Lung (tissue), 12 donors: ENCODE measurements around the gene RPS2. TPM values are rescaled to one million over a fixed set of nuclear protein-coding genes. Genes with fewer than 3 reads are reported as not detected.

Experiments
- ATAC-seq: fragments of 200-7000 bp; cut with Tn5 transposase; one replicate; pipeline ENCODE4 v1.9.1; 2020; ENCODE audit warnings: moderate number of reproducible peaks; ENCODE audit not compliant: insufficient read depth, low FRiP score
- DNase-seq, 3 donors: peaks; one replicate each; pipeline ENCODE4 v3.0.0-alpha.2; 2013 to 2017
- H3K27ac ChIP-seq, 2 donors: one replicate each; pipeline ENCODE4 v1.5.1; 2013; ENCODE audit warnings: mild to moderate bottlenecking in 2 of 2, moderate library complexity in 2 of 2, control low read depth in 1 of 2, inconsistent platforms in 1 of 2, low read depth in 1 of 2, low read length in 1 of 2
- H3K27me3 ChIP-seq, 3 donors: one replicate each; pipeline ENCODE4 v1.5.1; 2013; ENCODE audit warnings: low read length in 2 of 3; ENCODE audit not compliant: control insufficient read depth in 3 of 3, insufficient read depth in 3 of 3
- H3K36me3 ChIP-seq, 4 donors: one replicate each; pipeline ENCODE4 v1.5.1; 2013; ENCODE audit warnings: low read length in 4 of 4, mild to moderate bottlenecking in 1 of 4, moderate library complexity in 1 of 4; ENCODE audit not compliant: control insufficient read depth in 4 of 4, insufficient read depth in 4 of 4
- H3K4me1 ChIP-seq, 5 donors: one replicate each; pipeline ENCODE4 v1.5.1; 2013; ENCODE audit warnings: low read length in 5 of 5, mild to moderate bottlenecking in 2 of 5, moderate library complexity in 1 of 5; ENCODE audit not compliant: control insufficient read depth in 5 of 5, insufficient read depth in 5 of 5
- H3K4me3 ChIP-seq: one replicate; pipeline ENCODE4 v1.5.1; 2013; ENCODE audit warnings: mild to moderate bottlenecking, control low read depth, moderate library complexity
- H3K9ac ChIP-seq, 2 donors: one replicate each; pipeline ENCODE4 v1.5.1; 2013; ENCODE audit warnings: low read length in 2 of 2, control low read depth in 1 of 2; ENCODE audit not compliant: insufficient read depth in 1 of 2
- H3K9me3 ChIP-seq, 4 donors: one replicate each; pipeline ENCODE4 v1.5.1; 2013; ENCODE audit warnings: low read length in 3 of 4, mild to moderate bottlenecking in 1 of 4, moderate library complexity in 1 of 4; ENCODE audit not compliant: control insufficient read depth in 4 of 4, insufficient read depth in 3 of 4
- CTCF ChIP-seq: IDR thresholded peaks from 2 replicates; pipeline ENCODE4 v1.5.1; 2012; ENCODE audit warnings: mild to moderate bottlenecking; ENCODE audit errors: control extremely low read depth, extremely low read depth
- WGBS, 2 donors: extraction: QIAGEN DNeasy Blood & Tissue Kit; methylation state at CpG; one replicate each; pipeline ENCODE4 v1.1.7; 2013; 5-methylcytosine and 5-hydroxymethylcytosine counted together
- polyA plus RNA-seq, 2 donors: library from polyadenylated mRNA; stranded (reverse); fragments of 200-250 nt; gene quantifications; one replicate each; pipeline ENCODE4 v1.2.1, GENCODE V29; 2013
- total RNA-seq, 2 donors: library from RNA; depleted of rRNA in 1 of 2; stranded (reverse); fragments of >200 nt in 1 of 2; gene quantifications; one replicate each; pipeline ENCODE4 v1.2.1, GENCODE V29; 2014 to 2021
- donor health status: control.
- donor health status: control.
- donor health status: Bipolar disorder and iron deficiency.
- donor health status: healthy.
- donor health status: DM: yes; HTN: yes; CAD: no.

RPS2 gene
- total and polyA plus RNA-seq, 4 donors: 1,331 to 5,214 (median 2,779) TPM

GRCh38 chr16:1975432-1976215 lies 11.0 kb upstream of the RPS2 start:
- WGBS, 2 donors: 94 to 96% methylated on average over 33 of the region's 33 CpGs
- DNase-seq (no peak), ATAC-seq (no peak)
- H3K4me1 ChIP-seq: peaks cover 0 to 14% (median 7%) of the 10 kb centered on the region in 5 donors
- H3K9ac ChIP-seq: no peak overlapping the region
- H3K4me3 ChIP-seq: no peak overlapping the region
- H3K27me3 ChIP-seq: peaks cover 0 to 21% (median 7%) of the 10 kb centered on the region in 3 donors
- H3K36me3 ChIP-seq: peaks cover 0 to 47% (median 20%) of the 10 kb centered on the region in 4 donors
- H3K9me3 ChIP-seq: peaks cover 0 to 24% (median 0%) of the 10 kb centered on the region in 4 donors
- TF ChIP-seq CTCF: no peak
- no peak overlapping the region for H3K27ac ChIP-seq

- TF ChIP-seq CTCF: no peak
- Histone ChIP-seq H3K9me3 (peaks cover 0 to 24% (median 0%) of the 10 kb centered on the region in 4 donors), H3K27me3 (peaks cover 0 to 10% (median 0%) of the 10 kb centered on the region in 3 donors), H3K27ac (no peak overlapping the region), H3K4me3 (no peak overlapping the region), H3K9ac (no peak overlapping the region), H3K4me1 (peaks cover 0 to 11% (median 7%) of the 10 kb centered on the region in 5 donors), H3K36me3 (peaks cover 0 to 47% (median 20%) of the 10 kb centered on the region in 4 donors)
- no peak for DNase-seq
- 94 to 97% methylated on average over 41 to 42 of the region's 42 CpGs for WGBS, 2 donors
- ATAC-seq: no peak
These were observed 9.8 kb upstream of the RPS2 start for GRCh38 chr16:1974157-1975070.

GRCh38 chr16:1973461-1974156 lies 9.0 kb upstream of the RPS2 start:
- Histone ChIP-seq H3K4me1 (peaks cover 0 to 11% (median 7%) of the 10 kb centered on the region in 5 donors), H3K9me3 (peaks cover 0 to 23% (median 0%) of the 10 kb centered on the region in 4 donors), H3K9ac (no peak overlapping the region), H3K27me3 (peaks cover 0 to 5% (median 0%) of the 10 kb centered on the region in 3 donors), H3K27ac (no peak overlapping the region), H3K36me3 (peaks cover 0 to 46% (median 20%) of the 10 kb centered on the region in 4 donors), H3K4me3 (no peak overlapping the region)
- no peak for TF ChIP-seq CTCF
- WGBS, 2 donors: 91 to 96% methylated on average over 15 to 16 of the region's 16 CpGs
- ATAC-seq: no peak
- no peak for DNase-seq
